A673 (cell line): Measurements from ENCODE around the gene RELT.

Experiments
- CTCF ChIP-seq: fragments of 300-800, 200-600 bp; sonication (generic); conservative IDR thresholded peaks from 2 replicates; pipeline ENCODE4 v1.5.1; 2017; ENCODE audit warnings: low read depth, mild to moderate bottlenecking, antibody characterized with exemption, low read length, moderate library complexity, mixed read lengths
- EZH2 ChIP-seq: fragments of 200-600 bp; sonication (generic); IDR thresholded peaks from 2 replicates; pipeline ENCODE4 v1.6.1; 2017; ENCODE audit warnings: borderline replicate concordance, low read depth, mild to moderate bottlenecking, mixed read lengths, antibody characterized with exemption, low read length; ENCODE audit not compliant: poor library complexity, severe bottlenecking

DNA sequence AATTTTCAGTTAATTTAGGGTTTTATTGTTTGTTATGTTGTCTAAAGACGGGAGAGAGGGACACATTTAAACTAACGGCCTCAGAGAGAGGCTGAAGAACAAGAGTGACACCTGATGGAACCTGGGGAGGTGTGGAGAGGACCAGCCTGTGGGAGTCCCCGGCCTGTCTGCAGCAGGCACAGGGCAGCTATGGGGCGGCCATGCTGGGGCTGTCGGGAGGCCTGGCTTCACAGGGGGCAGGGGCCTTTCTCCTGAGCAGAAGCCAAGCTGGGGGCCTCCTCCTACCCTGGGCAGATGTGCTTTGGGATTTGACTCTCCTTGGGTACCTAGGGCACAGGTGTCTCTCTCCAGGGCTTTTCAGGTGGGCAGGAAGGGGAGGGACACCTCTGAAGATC is 21.9 kb downstream of the RELT start:
- no peak for TF ChIP-seq CTCF
- TF ChIP-seq EZH2: no peak
